ENCODE data around the gene C8G.

DNA sequence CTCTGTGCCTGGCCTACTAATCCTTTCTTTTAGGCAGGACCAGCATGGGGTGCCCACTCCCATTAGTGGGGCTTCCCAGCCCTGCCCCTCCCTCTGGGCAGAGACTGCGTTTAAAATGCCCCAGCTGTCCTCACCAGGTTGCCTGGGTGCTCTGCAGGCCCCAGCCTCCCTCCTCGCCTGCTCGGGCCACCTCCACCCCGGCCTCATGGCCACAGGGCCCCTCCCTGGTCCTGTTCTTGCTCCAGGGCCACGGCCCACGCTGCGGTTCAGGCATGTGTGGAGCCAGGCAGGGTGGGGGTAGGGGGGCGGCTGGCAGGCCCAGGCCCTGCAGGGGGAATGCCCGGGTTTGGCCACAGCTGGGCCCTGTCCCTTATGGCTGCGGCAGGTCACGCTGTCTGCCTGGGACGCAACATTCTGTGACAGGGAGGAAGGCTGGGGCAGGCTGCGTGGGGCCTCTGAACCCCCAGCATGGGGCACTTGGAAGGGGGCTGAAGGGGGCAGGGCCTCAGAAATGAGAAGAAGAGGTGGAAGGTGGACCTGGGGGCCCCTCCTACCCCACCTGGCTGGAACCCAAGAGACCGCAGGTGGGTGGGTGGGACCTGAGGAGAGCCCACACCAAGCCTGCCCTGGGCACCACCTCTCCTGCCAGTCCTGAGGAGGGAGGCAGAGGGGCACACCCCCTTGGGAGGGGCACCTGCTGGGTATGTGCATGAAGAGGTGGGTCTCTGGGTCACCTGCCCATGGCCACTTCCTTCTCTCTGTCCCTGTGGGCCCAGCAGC lies 6.7 kb downstream of the C8G start, which contains the start of gene LCN12:
- TF ChIP-seq USF2 (IDR thresholded peaks at IDR 0.05; ENCODE audit: low read depth, low read length) (no peak), CEBPB (IDR thresholded peaks at IDR 0.05; ENCODE audit: low read depth, low read length) (no peak)
- TF ChIP-seq, protein P1, sequence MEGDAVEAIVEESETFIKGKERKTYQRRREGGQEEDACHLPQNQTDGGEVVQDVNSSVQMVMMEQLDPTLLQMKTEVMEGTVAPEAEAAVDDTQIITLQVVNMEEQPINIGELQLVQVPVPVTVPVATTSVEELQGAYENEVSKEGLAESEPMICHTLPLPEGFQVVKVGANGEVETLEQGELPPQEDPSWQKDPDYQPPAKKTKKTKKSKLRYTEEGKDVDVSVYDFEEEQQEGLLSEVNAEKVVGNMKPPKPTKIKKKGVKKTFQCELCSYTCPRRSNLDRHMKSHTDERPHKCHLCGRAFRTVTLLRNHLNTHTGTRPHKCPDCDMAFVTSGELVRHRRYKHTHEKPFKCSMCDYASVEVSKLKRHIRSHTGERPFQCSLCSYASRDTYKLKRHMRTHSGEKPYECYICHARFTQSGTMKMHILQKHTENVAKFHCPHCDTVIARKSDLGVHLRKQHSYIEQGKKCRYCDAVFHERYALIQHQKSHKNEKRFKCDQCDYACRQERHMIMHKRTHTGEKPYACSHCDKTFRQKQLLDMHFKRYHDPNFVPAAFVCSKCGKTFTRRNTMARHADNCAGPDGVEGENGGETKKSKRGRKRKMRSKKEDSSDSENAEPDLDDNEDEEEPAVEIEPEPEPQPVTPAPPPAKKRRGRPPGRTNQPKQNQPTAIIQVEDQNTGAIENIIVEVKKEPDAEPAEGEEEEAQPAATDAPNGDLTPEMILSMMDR (conservative IDR thresholded peaks at IDR 0.05; ENCODE audit: low read depth, low read length), result no peak

Data from IMR-90 (cell line).